CD4-positive, alpha-beta T cell treated with Interleukin-12 subunit alpha and Interleukin-12 subunit beta, for 1 hour (primary cell): ENCODE data around the gene C1QL2.

Experiments used
- DNase-seq: peaks from one replicate; pipeline ENCODE4 v3.0.0-alpha.2; 2020

The C1QL2 gene

DNA sequence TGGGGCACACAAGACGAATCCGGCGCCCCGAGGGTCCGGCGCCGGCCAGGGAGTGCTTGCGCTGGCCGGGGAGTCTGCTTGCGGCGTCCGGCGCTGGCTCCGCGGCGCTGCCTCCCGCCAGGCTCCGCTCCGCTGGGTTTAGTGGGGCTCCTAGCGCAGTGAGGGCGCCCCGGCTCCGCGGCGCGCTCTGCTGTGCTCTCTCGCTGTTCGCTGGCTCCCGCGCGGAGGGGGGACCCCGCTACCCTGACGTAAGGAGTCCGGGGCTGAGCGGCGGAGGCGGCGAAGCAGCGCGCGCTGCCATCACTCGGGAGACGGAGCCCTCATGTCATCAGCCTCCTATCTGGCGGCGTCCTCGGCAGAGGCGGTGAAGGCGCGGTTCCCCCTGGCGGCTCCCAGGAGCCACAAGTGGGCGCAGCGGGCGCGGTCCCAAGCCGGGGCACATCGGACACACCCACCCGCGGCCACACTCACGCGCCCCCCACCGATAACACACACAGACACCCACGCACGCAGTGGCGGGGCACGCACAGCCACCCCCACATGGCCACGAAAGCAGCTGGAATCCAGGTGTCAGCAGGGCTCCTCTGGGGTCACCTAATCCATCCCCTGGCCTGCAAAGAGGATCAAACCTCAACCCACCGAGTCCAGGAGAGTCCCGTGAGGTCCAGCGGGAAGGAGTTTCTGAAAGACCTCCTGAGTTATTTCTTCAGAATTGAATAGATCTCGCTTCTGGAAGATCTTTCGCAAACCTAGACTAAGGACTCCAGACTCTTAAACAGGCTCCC, at the start of gene C1QL2:
C1QL2 (minus strand) TSS at position 189 of the 785 bp plus-strand sequence. CDS start 482 bp downstream, outside the sequence.
- DNase-seq = no peak

DNA sequence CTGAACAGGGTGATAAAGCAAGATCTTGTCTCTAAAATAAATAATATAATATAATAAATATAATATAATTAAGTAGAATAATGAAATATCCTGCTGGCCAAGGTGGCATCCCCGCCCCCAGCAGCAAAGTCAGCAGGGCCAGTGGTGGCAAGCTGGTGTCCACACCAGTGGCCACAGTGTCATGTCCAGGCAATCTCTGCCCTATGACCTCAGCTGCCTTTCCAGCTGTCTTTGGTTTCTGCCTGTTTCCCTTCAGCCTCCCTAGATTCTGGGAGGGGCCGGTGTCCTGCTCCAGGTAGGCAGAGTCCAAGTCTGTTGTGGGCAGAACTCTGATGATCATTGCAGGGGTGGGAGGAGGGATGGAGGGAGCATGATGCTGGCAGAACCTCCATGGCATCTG, 48.9 kb upstream of the C1QL2 start:
- DNase-seq = no peak

DNA sequence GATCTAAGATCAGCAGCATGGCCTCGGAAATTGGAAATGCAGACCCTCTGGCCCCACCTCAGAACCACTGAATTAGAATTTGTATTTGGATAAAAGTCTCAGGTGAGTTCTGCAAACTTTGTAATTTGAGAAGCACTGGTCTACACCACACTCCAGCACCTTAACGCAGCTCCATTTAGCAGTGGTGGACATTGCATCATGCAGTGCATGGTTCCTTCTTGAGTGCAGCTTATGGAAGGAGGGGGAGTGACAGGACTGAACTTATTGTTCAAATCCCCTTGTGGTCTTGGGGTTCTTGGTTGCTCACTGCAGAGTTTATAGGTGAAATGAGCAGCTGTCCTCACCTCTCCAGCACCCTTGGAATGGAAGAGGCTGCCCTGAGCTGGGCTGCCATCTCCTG, 47.6 kb upstream of the C1QL2 start:
- DNase-seq = no peak

DNA sequence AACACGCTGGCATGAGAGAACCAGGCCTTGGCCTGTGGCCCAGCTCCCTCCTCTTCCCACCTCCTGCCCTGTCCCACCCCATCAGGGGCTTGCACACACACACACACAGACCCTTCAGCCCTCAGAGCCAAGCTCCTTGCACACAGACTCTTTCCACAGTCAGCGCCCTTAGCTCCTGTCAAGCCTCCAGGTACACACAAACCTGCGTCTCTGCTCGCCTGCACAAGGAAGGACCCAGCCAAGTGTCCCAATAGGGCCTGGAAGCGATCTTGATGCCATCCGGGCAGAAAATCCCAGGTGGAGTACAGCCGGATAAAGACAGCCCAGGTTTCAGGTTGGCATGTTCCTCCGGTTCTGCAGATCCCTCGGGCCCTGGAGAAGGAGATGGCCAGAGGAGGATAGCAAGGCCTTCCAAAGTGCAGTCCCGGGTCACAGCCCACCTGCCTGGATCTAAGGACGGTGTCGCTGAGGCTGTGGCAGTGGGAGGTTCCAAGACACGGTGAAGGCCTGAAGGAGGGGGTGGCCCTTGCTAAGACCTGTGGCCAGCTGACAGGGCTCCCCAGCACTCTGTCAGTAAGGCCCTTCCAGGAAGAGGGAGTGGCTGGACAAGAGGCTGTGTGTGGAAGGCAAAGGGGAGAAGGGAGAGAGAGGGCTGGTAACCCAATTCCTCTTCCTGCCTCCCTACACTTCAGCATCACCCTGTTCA, 46.6 kb upstream of the C1QL2 start:
- DNase-seq = no peak

- no peak for DNase-seq
Observed at GRCh38 chr2:119204525-119204924, 46.0 kb upstream of the C1QL2 start.

DNA sequence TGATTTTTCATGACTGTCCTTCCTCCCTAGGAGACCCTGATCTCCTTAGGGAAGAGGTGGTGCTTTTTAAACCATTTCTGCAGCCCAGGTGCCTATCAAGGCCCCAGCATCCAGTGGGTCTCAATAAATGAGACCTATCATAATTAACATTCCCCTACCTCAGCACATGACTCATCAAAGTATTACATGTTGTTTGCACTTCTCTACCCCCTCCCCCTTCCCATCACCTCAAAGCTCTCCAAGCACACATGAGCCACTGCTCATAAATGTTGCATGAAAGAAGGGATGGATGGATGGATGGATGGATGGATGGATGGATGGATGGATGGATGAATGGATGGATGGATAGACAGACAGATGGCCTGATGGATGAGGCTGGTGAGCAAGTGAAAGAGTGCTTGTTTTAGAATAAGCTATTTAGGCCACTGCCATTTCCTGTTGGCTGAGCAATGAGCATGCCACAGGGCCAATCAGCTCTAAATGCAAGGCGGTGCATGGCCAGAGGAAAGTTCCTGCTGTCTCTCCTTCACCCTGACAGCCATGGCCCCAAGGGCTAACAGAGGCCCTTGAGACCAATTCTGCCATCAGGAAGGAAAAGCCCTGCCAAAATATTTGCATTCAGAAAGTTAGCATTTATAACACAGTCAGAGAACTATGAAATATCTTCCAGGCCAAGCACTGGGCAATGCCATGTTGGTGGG, 44.2 kb upstream of the C1QL2 start:
- no peak for DNase-seq

DNA sequence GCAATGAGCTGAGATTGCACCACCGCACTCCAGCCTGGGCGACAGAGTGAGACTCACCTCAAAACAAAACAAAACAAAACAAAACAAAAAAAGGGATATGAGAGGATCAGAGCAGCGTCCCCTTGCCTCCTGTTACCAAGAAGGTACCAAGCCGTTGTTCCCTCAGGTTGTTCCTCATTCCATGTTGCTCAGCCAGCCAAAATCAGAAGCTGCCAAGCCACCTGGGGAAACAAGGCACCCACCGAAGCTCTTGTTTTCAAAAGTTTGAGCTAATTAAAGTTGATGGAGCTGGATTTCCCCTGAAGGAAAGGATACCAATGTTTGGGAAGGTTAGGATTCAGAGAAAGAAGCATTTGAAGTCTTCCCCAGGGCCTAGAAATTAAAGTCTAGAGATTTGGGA, 43.3 kb upstream of the C1QL2 start:
- DNase-seq = no peak

DNA sequence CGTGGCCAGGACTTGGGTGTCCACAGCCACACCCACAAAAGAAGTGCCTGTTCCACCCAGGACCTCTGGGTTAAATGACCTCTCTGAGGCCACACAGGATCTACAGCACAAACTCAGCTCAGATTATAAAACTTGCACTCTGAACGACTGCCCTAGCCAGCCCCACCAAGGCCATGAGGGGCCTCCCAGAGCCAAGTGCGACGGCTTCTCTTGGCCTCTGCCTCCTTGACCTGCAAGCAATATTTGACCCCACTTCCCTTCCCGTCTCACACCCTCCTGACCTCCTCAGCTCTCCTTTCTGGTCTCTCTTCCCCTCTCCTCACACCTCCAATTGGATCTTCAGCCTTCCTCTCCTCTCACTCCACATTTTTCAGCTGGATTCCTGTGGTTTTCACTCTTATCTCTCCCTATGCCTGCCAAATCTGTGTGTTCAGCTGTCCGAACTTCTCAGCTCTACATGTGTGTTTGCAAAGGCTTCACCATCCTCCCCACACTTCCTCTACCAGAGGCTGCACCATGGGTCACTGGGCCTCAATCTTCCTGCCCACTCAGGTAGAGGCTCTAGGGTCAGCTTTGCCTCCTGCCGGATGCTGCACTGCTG, 39.8 kb upstream of the C1QL2 start:
- DNase-seq = no peak

GRCh38 chr2:119197529-119198239, 39.1 kb upstream of the C1QL2 start:
- DNase-seq = no peak

- no peak for DNase-seq
Observed at GRCh38 chr2:119197126-119197405, 38.5 kb upstream of the C1QL2 start.

DNA sequence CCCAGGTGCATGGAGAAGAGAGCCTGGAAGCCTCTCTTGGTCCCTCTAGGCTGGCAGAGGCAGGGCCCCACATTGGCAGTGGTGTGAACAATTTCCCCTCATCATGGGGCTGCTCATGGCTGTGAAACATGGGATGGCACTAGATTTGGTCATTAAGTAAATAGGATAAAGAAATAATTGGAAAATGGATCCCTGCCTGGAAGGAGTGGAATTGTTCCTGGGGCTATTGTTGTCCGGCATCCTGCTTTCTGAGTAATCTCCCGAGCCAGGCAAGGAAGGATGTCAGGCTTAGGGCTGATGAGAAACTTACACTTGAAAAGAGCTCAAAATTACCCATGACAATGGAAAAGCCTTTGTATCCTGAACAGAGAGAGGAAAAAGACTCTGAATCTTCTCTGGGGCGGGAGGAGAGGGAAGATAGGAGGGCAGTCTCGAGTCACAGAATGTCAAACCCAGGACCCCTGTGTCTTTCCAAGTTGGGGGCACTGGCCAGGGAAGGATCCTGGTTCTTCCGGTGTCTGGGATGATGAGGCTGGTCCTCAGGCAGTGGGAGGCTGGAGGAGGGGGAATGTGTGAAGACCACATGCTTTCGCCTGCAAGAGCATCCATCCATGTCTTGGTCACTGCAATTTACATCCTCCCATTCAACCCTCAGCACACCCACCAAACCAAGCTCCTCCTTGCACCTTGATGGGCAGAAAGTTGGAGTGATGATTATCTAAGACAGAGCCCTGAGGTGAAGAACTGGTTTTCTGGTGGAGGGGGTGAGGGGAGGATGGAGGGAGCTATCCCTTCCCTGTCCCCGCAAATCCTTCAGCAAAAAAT, 38.0 kb upstream of the C1QL2 start:
- no peak for DNase-seq

- no peak for DNase-seq
Observed at GRCh38 chr2:119195887-119196286, 37.3 kb upstream of the C1QL2 start.

DNA sequence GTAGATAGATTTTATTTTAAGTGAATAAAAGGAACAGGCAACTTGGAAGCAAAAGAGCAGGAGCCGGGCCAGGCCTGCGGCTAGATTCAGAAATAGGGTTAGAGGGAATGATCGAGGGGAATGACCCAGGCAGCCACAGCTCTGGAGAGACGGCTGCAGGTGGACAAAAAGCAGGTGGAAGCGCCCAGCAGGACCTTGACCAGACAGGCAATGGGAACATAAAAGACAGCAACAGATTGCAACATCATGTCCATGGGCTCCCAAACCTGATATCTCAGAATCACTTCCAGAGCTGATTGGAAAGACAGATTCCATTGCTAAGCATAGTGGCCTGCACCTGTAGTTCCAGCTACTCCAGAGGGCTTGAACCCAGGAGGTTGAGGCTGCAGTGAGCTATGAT, 36.5 kb upstream of the C1QL2 start:
- DNase-seq = no peak

DNA sequence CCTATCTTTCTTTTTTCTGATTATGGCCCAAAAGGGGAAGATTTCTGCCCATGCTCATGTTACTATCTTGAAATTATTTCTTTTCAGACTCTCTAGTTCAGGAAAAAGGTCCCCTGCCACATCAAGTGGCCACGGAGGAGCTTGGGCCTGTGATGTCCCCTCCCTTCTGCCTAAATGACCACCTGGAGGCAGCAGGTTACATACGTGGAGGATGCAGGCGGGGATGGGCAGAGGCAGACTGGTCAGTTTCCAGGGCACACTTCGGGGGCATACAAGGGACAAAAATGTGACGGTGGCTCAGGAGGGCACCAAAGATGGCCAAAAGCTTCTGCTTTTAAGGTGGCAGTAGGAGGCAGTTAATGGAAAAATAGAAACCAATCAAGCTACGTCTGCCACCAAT, 34.3 kb upstream of the C1QL2 start:
- no peak for DNase-seq

GRCh38 chr2:119190321-119191111, 32.0 kb upstream of the C1QL2 start:
- DNase-seq = no peak

DNA sequence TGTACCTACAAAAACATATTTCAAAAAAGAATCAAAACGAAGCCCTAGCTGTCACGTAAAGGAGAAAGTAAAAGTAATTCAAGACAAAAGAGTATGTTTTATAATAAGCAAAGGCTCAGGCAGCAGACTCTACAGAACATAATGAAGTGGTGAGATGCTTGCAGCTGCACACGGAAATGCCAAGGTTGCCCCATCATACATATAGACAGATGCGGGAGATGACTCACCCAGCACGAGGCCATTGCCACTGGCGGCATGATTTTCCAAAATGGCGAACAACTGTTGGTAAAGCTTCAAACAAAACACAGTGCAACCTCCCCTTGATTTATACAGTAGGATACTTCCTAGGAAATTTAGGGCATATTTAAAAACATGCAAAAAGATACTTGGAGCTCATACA, 26.0 kb upstream of the C1QL2 start:
- no peak for DNase-seq

DNA sequence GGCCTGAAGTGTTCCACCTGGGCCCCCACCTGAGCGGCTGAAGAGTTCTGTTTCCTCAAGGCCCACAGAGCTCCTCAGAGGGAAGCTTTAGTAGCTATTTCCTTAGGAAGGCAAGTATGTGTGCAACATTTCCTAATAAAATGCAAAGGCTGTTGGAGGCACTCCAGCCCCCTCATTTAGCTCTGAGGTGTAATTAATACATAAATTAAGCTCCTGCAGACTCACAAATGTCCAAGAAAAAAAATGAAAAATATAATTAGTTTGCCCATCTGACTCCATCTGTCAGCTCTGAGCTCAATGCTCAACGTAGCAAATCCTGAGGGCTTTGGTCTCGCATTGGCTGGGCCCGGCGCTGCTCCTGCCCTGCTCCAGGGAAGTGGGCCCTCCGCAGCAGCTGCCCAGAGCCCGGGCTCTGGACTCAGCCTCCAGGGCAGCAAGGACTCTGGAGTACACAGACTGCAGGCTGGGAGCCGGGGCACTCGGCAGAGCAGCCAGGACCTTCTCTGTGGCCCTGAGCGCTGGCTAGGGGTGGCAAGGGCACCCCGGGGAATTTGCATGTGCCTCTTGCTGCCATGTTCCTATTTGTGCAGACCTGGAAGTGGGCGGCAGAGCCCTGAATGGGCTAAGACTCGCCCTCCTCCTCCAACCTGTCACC, 23.4 kb upstream of the C1QL2 start:
- DNase-seq = no peak

- DNase-seq = no peak
Observed at GRCh38 chr2:119181391-119181790, 22.8 kb upstream of the C1QL2 start.

GRCh38 chr2:119180892-119181291, 22.3 kb upstream of the C1QL2 start:
- no peak for DNase-seq

DNA sequence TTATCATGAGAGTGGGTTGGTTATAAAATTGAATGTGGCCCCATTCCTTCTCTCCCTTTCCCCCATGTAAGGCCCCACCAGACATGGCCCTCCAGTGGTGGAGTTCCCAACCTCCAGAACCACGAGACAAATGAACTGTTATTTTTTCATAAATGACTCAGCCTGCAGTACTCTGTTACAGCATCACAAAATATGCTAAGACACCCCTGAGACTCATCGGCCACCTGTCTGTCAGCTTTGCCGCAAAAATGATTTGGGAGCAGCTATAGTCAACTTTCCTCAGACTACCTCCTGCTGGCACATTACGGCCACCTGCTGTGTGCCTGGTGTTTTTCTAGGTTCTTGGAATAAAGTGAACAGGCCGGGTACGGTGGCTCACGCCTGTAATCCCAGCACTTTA, 21.4 kb upstream of the C1QL2 start:
- no peak for DNase-seq

- DNase-seq = no peak
Observed at GRCh38 chr2:119179202-119179601, 20.7 kb upstream of the C1QL2 start.
